Measurements from ENCODE around the gene LRRC8B. TPM values are rescaled to one million over a fixed set of nuclear protein-coding genes. Genes with fewer than 3 reads are reported as not detected.

The LRRC8B gene
- total RNA-seq, 1 donor from 2014 or later: 19.1 TPM

DNA sequence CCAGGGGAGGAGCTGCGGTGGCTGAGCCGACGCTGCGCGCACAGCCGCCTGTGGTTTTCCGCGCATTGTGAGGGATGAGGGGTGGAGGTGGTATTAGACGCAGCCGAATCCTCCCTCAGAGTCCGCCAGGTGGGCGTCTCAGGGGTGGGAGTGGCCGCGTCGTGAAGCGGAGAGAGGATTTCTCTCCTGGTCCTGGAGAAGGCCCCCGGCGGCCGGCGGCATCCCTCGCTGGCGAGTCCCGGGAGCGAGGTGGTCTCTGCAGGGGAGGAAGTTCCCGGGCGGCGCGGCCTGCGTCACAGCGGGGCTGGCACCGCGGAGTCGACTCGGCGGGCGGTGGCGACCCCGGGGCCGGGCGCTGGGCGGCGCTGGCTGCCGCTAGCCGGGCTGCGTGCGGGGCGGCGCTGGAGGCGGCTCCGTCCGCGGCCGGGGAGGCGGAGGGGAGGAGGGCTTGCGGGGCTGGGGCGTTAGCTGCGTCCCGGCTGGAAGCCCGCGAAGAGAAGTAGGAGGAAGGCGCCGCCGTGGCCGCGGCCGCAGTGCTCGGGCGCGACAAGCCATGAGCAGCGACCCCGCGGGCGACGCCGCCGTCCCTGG is 108.1 kb downstream of the LRRC8B start, which contains the start of gene LRRC8C:
LRRC8C (plus strand) TSS at position 464 of the 591 bp plus-strand sequence. CDS start 53,354 bp downstream, outside the sequence.
- TF ChIP-seq, protein P1, sequence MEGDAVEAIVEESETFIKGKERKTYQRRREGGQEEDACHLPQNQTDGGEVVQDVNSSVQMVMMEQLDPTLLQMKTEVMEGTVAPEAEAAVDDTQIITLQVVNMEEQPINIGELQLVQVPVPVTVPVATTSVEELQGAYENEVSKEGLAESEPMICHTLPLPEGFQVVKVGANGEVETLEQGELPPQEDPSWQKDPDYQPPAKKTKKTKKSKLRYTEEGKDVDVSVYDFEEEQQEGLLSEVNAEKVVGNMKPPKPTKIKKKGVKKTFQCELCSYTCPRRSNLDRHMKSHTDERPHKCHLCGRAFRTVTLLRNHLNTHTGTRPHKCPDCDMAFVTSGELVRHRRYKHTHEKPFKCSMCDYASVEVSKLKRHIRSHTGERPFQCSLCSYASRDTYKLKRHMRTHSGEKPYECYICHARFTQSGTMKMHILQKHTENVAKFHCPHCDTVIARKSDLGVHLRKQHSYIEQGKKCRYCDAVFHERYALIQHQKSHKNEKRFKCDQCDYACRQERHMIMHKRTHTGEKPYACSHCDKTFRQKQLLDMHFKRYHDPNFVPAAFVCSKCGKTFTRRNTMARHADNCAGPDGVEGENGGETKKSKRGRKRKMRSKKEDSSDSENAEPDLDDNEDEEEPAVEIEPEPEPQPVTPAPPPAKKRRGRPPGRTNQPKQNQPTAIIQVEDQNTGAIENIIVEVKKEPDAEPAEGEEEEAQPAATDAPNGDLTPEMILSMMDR (IDR thresholded peaks at IDR 0.05): no peak
- H3K27ac Mint-ChIP-seq: peak within 1 kb of the TSS; percentile 95
- peaks cover 33% of the 10 kb centered on the region for H3K4me1 Mint-ChIP-seq
- H3K4me3 Mint-ChIP-seq: peak within 1 kb of the TSS; percentile 94
- peaks cover 8% of the 10 kb centered on the region for H3K36me3 Mint-ChIP-seq (ENCODE audit: low read depth)
- ChIA-PET POLR2A (interaction anchor here (0.5 to 3.2 kb wide), 9 partner anchors 37 to 135 kb away, joined by 3 to 30 read pairs (median 4); partner anchors contain the start of gene LRRC8B), CTCF (interaction anchor here (0.9 to 11.5 kb wide), 6 partner anchors 17 to 132 kb away, joined by 3 to 193 read pairs (median 8); no protein-coding TSS in a partner anchor)
- peak; percentile 88 for ATAC-seq (ENCODE audit: low read depth)
- intact Hi-C loops (cut with micrococcal nuclease): loop anchor here (1.0 to 2.0 kb wide), 10 partner anchors 38 to 363 kb away; partner anchors contain the start of genes LRRC8B, LRRC8D and ZNF326
- peak; percentile 93 for DNase-seq
- H3K27me3 Mint-ChIP-seq: no peaks in the 10 kb centered on the region
- H3K9me3 Mint-ChIP-seq: no peaks in the 10 kb centered on the region

- Mint-ChIP-seq H3K36me3 (ENCODE audit: low read depth) (peaks cover 8% of the 10 kb centered on the region), H3K4me3 (peak overlapping the region; percentile 93), H3K4me1 (peaks cover 33% of the 10 kb centered on the region), H3K9me3 (no peaks in the 10 kb centered on the region), H3K27me3 (no peaks in the 10 kb centered on the region), H3K27ac (peak overlapping the region; percentile 77)
- ChIA-PET CTCF (interaction anchor here (0.9 to 11.5 kb wide), 7 partner anchors 17 to 131 kb away, joined by 3 to 193 read pairs (median 8); no protein-coding TSS in a partner anchor), POLR2A (interaction anchor here (1.1 to 3.2 kb wide), 8 partner anchors 37 to 134 kb away, joined by 3 to 30 read pairs (median 4); partner anchors contain the start of gene LRRC8B)
- intact Hi-C loops (cut with micrococcal nuclease): loop anchor here (1.0 to 2.0 kb wide), 7 partner anchors 37 to 362 kb away; partner anchors contain the start of genes LRRC8B, LRRC8D and ZNF326
- peak; percentile 72 for DNase-seq
- ATAC-seq (ENCODE audit: low read depth): peak; percentile 62
- TF ChIP-seq, protein P1 (IDR thresholded peaks at IDR 0.05): no peak
Measured at GRCh38 chr1:89633248-89633799, 108.7 kb downstream of the LRRC8B start.

- Mint-ChIP-seq H3K4me1 (peaks cover 33% of the 10 kb centered on the region), H3K36me3 (ENCODE audit: low read depth) (peaks cover 8% of the 10 kb centered on the region), H3K27me3 (no peaks in the 10 kb centered on the region), H3K9me3 (no peaks in the 10 kb centered on the region), H3K27ac (peak overlapping the region; percentile 77), H3K4me3 (peak overlapping the region; percentile 93)
- ChIA-PET POLR2A (interaction anchor here (1.1 to 3.2 kb wide), 4 partner anchors 60 to 129 kb away, joined by 3 to 30 read pairs (median 9); no protein-coding TSS in a partner anchor), CTCF (interaction anchor here (1.0 to 11.5 kb wide), 4 partner anchors 17 to 131 kb away, joined by 3 to 193 read pairs (median 11); no protein-coding TSS in a partner anchor)
- intact Hi-C loops (cut with micrococcal nuclease): loop anchor here (1.0 to 2.0 kb wide), 7 partner anchors 36 to 361 kb away; partner anchors contain the start of genes LRRC8B, LRRC8D and ZNF326
- ATAC-seq (ENCODE audit: low read depth) (no peak), DNase-seq (no peak)
- TF ChIP-seq, protein P1 (IDR thresholded peaks at IDR 0.05): no peak
Measured at GRCh38 chr1:89633800-89634625, 109.4 kb downstream of the LRRC8B start.

DNA sequence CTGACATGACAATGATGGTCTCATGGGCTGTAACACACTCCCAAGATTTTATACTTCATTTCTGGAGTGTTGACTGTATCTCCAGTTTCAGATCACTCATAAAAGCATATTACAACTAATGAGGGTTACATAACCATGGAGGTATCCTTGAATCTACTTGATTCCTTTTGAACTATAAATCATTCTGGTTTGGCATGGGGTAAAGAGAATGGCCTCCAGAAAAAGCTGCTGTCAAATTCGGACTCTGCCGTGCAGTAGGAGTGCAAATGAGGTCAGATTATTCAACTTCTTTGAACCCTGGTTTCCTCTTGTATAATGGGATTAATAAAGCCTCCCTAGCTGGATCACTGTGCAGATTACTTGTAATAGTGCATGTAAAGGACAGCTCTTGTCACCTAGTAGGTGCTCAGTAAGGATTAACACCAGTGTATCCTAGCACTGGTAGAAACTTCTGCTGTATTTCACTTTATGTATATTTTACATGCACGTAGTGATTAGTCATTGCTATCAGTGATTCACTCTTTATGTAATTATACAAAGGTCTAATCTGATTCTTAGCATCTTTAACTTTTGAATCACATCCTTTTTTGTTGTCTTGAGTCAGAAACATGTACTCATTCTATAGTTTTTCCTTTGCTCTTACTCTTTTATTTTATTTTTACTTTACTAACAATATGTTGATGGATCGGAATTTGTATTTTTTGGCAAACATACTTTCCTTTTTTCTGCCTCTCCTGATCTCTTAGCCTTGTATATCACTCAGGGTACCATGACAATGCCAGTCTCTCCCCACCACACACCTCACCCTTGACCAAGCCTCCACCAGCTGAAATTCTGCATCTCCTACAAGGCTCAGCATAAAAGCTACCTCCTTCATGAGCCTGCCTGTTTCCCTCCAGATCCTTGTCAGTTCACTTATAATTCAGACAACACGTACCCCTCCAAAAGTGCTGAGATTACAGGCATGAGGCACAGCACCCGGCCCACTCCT is 111.5 kb downstream of the LRRC8B start:
- DNase-seq (no peak), ATAC-seq (ENCODE audit: low read depth) (no peak)
- Mint-ChIP-seq H3K9me3 (no peaks in the 10 kb centered on the region), H3K36me3 (ENCODE audit: low read depth) (peaks cover 4% of the 10 kb centered on the region), H3K4me1 (peaks cover 28% of the 10 kb centered on the region), H3K27me3 (no peaks in the 10 kb centered on the region), H3K27ac (no peak overlapping the region), H3K4me3 (no peak overlapping the region)
- ChIA-PET POLR2A (no interaction called here), CTCF (interaction anchor here (11.5 kb wide), 1 partner anchor 128 kb away, joined by 193 read pairs; no protein-coding TSS in a partner anchor)
- TF ChIP-seq, protein P1 (IDR thresholded peaks at IDR 0.05): no peak
- intact Hi-C loops (cut with micrococcal nuclease): loop anchor here (1.0 kb wide), 1 partner anchor 8 kb away; no protein-coding TSS in a partner anchor

Data from activated B cell treated with CpG ODN at 0.5 μM for 24 hours (primary cell).